AG04450 (cell line): ENCODE measurements around the gene SART1. TPM values are rescaled to one million over a fixed set of nuclear protein-coding genes. Genes with fewer than 3 reads are reported as not detected.

ENCODE experiments used
- CTCF ChIA-PET: fragments of 300-600, 350-600 bp; formaldehyde crosslinking; extraction: SDS; loops from one replicate; lab custom pipeline; 2022; ENCODE audit warnings: antibody characterized with exemption, inconsistent platforms; lab: Charles Lee
- POLR2A ChIA-PET: fragments of 350-600 bp; formaldehyde crosslinking; extraction: SDS; loops from one replicate; lab custom pipeline; 2021; ENCODE audit warnings: antibody characterized with exemption, inconsistent platforms; lab: Yijun Ruan, JAX
- DNase-seq: peaks from one replicate; pipeline ENCODE4 v3.0.0-alpha.2; 2011; ENCODE audit warnings: low read depth, low spot score
- H3K27ac ChIP-seq: one replicate; pipeline ENCODE4 v1.5.1; 2012; ENCODE audit warnings: low read depth, low read length, control low read depth
- H3K27me3 ChIP-seq: one replicate; pipeline ENCODE4 v1.6.0; 2012; ENCODE audit warnings: low read length; ENCODE audit not compliant: control insufficient read depth, insufficient read depth
- H3K4me3 ChIP-seq: 2 replicates; pipeline ENCODE4 v1.5.1; 2011; ENCODE audit warnings: mild to moderate bottlenecking, low read depth, low read length, control low read depth
- H3K9me3 ChIP-seq: 2 replicates; pipeline ENCODE4 v1.5.1; 2012; ENCODE audit warnings: low read length; ENCODE audit not compliant: control insufficient read depth, insufficient read depth
- polyA plus RNA-seq: library from polyadenylated mRNA; depleted of rRNA; stranded (reverse); fragments of >200 nt; gene quantifications from 2 replicates; pipeline ENCODE4 v1.2.3, GENCODE V29; 2011
- TF ChIP-seq, protein P1 (sequence below): IDR thresholded peaks from 2 replicates; pipeline ENCODE4 v1.5.1; 2011; ENCODE audit warnings: low read depth, low read length, control low read depth, inconsistent platforms

The SART1 gene
- polyA plus RNA-seq, 1 experiment: 14.3 TPM

DNA sequence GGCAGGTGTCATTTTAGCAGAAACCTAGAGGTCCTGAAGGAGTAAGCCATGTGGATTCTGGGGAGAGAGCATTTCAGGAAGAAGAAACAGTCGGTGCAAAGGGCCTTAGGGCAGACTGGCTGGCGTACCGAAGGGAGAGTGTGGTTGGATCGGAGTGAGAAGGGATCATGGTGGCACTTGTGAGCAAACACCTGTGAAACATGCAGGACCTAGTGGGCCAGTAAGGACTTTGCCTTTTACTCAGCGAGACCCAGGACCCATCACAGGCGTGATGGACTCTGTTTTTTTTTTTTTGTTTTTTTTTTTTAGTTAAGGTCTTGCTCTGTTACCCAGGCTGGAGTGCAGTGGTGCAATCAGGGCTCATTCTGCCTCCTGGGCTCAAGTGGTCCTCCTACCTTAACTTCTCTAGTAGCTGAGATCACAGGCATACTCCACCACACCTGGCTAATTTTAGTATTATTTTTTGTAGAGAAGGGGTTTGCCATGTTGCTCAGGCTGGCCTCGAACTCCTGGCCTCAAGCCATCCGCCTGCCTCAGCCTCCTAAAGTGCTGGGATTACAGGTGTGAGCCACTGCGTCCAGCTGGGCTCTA, 19.7 kb upstream of the SART1 start:
- DNase-seq: no peak
- POLR2A ChIA-PET: interaction anchor here (1.3 kb wide), 1 partner anchor 51 kb away, joined by 3 read pairs; the partner anchor contains the start of gene CCDC85B
- no peaks in the 10 kb centered on the region for H3K27me3 ChIP-seq
- H3K27ac ChIP-seq: peak overlapping the region; percentile 75
- CTCF ChIA-PET: interaction anchor here (1.1 to 1.6 kb wide), 3 partner anchors 53 to 57 kb away, joined by 4 to 10 read pairs (median 7); partner anchors contain the start of gene FIBP
- TF ChIP-seq, protein P1, sequence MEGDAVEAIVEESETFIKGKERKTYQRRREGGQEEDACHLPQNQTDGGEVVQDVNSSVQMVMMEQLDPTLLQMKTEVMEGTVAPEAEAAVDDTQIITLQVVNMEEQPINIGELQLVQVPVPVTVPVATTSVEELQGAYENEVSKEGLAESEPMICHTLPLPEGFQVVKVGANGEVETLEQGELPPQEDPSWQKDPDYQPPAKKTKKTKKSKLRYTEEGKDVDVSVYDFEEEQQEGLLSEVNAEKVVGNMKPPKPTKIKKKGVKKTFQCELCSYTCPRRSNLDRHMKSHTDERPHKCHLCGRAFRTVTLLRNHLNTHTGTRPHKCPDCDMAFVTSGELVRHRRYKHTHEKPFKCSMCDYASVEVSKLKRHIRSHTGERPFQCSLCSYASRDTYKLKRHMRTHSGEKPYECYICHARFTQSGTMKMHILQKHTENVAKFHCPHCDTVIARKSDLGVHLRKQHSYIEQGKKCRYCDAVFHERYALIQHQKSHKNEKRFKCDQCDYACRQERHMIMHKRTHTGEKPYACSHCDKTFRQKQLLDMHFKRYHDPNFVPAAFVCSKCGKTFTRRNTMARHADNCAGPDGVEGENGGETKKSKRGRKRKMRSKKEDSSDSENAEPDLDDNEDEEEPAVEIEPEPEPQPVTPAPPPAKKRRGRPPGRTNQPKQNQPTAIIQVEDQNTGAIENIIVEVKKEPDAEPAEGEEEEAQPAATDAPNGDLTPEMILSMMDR: no peak
- no peaks in the 10 kb centered on the region for H3K9me3 ChIP-seq
- H3K4me3 ChIP-seq: no peak overlapping the region

DNA sequence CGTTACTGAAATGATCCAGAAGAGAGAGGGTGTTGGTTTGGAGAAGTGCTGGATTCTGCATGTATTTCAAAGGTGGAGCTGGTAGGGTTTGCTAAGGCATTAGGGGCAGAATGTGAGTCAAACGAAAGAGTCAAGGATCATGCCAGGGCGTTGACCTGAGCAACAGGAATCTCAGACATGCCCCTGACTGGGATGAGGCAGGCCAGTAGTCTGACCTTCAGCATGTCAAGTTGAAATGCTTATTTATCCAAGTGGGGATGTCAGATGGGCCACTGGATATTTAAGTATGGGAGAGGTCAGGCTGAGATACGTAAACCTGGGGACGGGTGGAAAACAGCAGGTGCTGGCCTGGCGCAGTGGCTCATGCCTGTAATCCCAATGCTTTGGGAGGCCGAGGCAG, 19.0 kb upstream of the SART1 start:
- Histone ChIP-seq H3K4me3 (no peak overlapping the region), H3K27ac (no peak overlapping the region), H3K9me3 (no peaks in the 10 kb centered on the region), H3K27me3 (no peaks in the 10 kb centered on the region)
- POLR2A ChIA-PET: no interaction called here
- DNase-seq: no peak
- TF ChIP-seq, protein P1: no peak
- CTCF ChIA-PET: interaction anchor here (1.2 to 1.6 kb wide), 2 partner anchors 54 to 58 kb away, joined by 4 to 10 read pairs; partner anchors contain the start of gene FIBP

DNA sequence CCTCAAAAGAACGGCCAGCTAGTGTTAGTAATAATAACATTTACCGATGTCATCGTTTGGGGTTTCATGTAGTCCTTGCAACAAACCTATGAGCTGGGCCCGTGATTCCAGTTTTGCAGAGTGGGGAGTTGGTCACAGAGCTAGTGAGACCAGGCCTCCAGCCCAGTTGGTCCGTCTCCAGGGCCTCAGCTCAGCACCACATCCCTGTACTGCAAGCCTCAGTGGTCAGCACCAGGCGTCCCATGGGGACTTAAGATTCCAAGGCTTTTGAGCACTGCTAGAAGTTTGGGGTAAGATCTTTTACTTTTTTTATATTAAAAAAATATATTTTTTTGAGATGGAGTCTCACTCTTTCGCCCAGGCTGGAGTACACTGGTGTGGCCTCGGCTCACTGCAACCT, 17.3 kb upstream of the SART1 start:
- POLR2A ChIA-PET: no interaction called here

DNA sequence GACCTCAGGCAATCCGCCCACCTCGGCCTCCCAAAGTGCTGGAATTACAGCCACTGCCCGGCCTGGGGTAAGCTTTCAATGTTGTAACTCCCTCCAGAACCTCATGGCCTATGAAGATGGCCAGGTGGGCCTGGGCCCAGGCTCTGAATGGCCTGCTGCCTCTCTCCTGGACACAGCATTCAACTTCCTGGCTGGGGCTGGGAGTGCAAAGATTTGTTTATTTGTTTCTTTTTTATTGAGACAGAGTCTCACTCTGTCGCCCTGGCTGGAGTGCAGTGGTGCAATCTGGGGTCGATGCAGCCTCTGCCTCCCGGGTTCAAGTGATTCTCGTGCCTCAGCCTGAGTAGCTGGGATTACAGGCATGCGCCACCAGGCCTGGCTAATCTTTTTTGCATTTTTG, 16.8 kb upstream of the SART1 start:
- TF ChIP-seq, protein P1: no peak

More for the DNA sequence above, 17.3 kb upstream of the SART1 start:
- H3K4me3 ChIP-seq: no peak overlapping the region
- DNase-seq: no peak
- H3K27me3 ChIP-seq: no peaks in the 10 kb centered on the region
- no peaks in the 10 kb centered on the region for H3K9me3 ChIP-seq
- TF ChIP-seq, protein P1: no peak
- H3K27ac ChIP-seq: no peak overlapping the region
- CTCF ChIA-PET: no interaction called here

DNA sequence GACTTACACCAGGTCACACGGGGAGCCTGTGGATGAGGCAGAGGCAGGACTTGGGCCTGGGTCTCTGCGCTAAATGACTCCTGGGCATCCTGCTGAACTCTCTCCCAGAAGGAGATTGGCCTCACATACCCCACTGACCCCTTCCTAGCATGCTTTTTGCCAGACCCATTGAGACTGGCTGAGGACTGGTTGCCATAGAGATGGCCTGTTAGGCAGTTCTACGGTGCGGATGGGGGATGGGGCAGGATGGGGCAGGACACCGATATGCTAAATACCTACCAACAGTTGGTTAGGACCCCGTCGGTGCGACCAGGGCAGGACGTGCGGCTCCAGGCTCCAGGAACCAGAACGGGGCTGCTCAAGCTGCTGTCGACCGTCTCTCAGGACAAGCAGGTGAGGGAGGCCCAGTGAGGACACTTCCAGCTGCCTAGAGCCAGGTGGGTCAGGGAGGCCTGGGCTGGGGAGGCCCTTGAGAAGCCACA, 16.1 kb upstream of the SART1 start, which contains the start of gene TSGA10IP:
TSS of gene TSGA10IP (plus strand) at position 51 of the 482 bp plus-strand sequence. CDS start at position 247, 196 bp downstream.
- Histone ChIP-seq H3K9me3 (no peaks in the 10 kb centered on the region; the same call in 1 of the 2 replicates), H3K27ac (no peak within 1 kb of the TSS), H3K4me3 (no peak within 1 kb of the TSS), H3K27me3 (no peaks in the 10 kb centered on the region)
- TF ChIP-seq, protein P1: no peak
- no peak for DNase-seq
- ChIA-PET POLR2A (no interaction called here), CTCF (no interaction called here)

More for the DNA sequence above, 16.8 kb upstream of the SART1 start:
- H3K4me3 ChIP-seq: no peak overlapping the region
- POLR2A ChIA-PET: no interaction called here
- CTCF ChIA-PET: no interaction called here
- H3K9me3 ChIP-seq: no peaks in the 10 kb centered on the region
- H3K27ac ChIP-seq: no peak overlapping the region
- no peaks in the 10 kb centered on the region for H3K27me3 ChIP-seq
- no peak for DNase-seq
